Esophagus squamous epithelium (tissue), 5 donors: ENCODE results near the gene TFDP2. TPM values are rescaled to one million over a fixed set of nuclear protein-coding genes. Genes with fewer than 3 reads are reported as not detected.
A peak's percentile ranks its signal among the peaks of the same experiment; 100 is the strongest.

Experiments
- DNase-seq: peaks from one replicate; lab custom pipeline; 2025; lab: John Stamatoyannopoulos, UW
- H3K27ac ChIP-seq, 4 donors: fragments of 200-600 bp; sonication (generic); one replicate each; pipeline ENCODE4 v1.5.1; 2016 to 2019; ENCODE audit warnings: mild to moderate bottlenecking in 1 of 4
- H3K27me3 ChIP-seq, 4 donors: fragments of 200-600 bp; sonication (generic); 1 replicate in 3 of 4; 2 replicates in 1 of 4; pipeline versions ENCODE4 v1.5.1 to v1.6.0; 2017 to 2021; ENCODE audit warnings: antibody characterized with exemption in 1 of 4
- H3K36me3 ChIP-seq, 3 donors: fragments of 200-600 bp; sonication (generic); one replicate each; pipeline ENCODE4 v1.5.1; 2016 to 2019
- H3K4me1 ChIP-seq, 3 donors: fragments of 200-600 bp; sonication (generic); one replicate each; pipeline ENCODE4 v1.5.1; 2017 to 2019
- H3K4me3 ChIP-seq, 4 donors: fragments of 200-600 bp; sonication (generic); 1 replicate in 3 of 4; 2 replicates in 1 of 4; pipeline ENCODE4 v1.5.1; 2016 to 2019; ENCODE audit warnings: mild to moderate bottlenecking in 2 of 4, moderate library complexity in 1 of 4
- H3K9me3 ChIP-seq, 3 donors: fragments of 200-600 bp; sonication (generic); one replicate each; pipeline ENCODE4 v1.5.1; 2016 to 2019
- CTCF ChIP-seq, 6 experiments: fragments of 450-650 bp in 4 of 6; fragments of 200-600 bp in 2 of 6; sonication (generic) in 2 of 6; IDR thresholded peaks; one replicate each; pipeline ENCODE4 v1.5.1; 2016 to 2019; ENCODE audit warnings: antibody characterized with exemption in 6 of 6, mild to moderate bottlenecking in 4 of 6, moderate library complexity in 4 of 6
- POLR2A ChIP-seq, 4 donors: fragments of 450-650 bp; IDR thresholded peaks; one replicate each; pipeline ENCODE4 v1.6.1; 2017; ENCODE audit warnings: antibody characterized with exemption in 4 of 4, mild to moderate bottlenecking in 4 of 4, moderate library complexity in 3 of 4
- WGBS, 2 donors: methylation state at CpG; one replicate each; pipeline ENCODE4 v1.1.5; 2018; 5-methylcytosine and 5-hydroxymethylcytosine counted together
- intact Hi-C: fragments of 100-400 bp; cut with DNase I; formaldehyde crosslinking; loops from one replicate; pipeline ENCODE4 v1.15.0; 2022
- total RNA-seq, 4 donors: library from RNA; depleted of rRNA; stranded (reverse); fragments of >200 nt; gene quantifications; one replicate each; pipeline ENCODE4 v1.1.0, GENCODE V29; 2016
- donor health status: DM: yes; HTN: yes; CAD: no.

TFDP2 gene
- total RNA-seq, 4 donors from 2014 or later = 13.1 to 37.6 (median 18.6) TPM

- Histone ChIP-seq H3K27me3 (no peaks in the 10 kb centered on the region), H3K9me3 (no peaks in the 10 kb centered on the region), H3K27ac (no peak overlapping the region), H3K4me1 (peaks cover 0 to 23% (median 3%) of the 10 kb centered on the region in 3 donors), H3K4me3 (no peak overlapping the region), H3K36me3 (peaks cover 0 to 11% (median 0%) of the 10 kb centered on the region in 3 donors)
- TF ChIP-seq POLR2A (IDR thresholded peaks at IDR 0.05) = no peak
- no peak for TF ChIP-seq CTCF (IDR thresholded peaks at IDR 0.05)
- intact Hi-C loops = no loop called here
- DNase-seq = no peak
- 81 to 85% methylated on average over 6 of the region's 6 CpGs for WGBS, 2 donors
These were observed 179.6 kb downstream of the TFDP2 start for GRCh38 chr3:141969711-141970110.

GRCh38 chr3:141965471-141965870 is 183.9 kb downstream of the TFDP2 start:
- TF ChIP-seq CTCF (IDR thresholded peaks at IDR 0.05) = no peak
- no peak for TF ChIP-seq POLR2A (IDR thresholded peaks at IDR 0.05)
- intact Hi-C loops = no loop called here

GRCh38 chr3:141963301-141963700 is 186.0 kb downstream of the TFDP2 start:
- intact Hi-C loops = no loop called here
- Histone ChIP-seq H3K27ac (no peak overlapping the region), H3K4me1 (peaks cover 0 to 27% (median 14%) of the 10 kb centered on the region in 3 donors), H3K36me3 (peaks cover 0 to 41% (median 0%) of the 10 kb centered on the region in 3 donors), H3K27me3 (no peaks in the 10 kb centered on the region), H3K9me3 (no peaks in the 10 kb centered on the region), H3K4me3 (no peak overlapping the region)
- no peak for TF ChIP-seq POLR2A (IDR thresholded peaks at IDR 0.05)
- TF ChIP-seq CTCF (IDR thresholded peaks at IDR 0.05) = no peak
- no peak for DNase-seq
- 85 to 94% methylated on average over 4 of the region's 4 CpGs for WGBS, 2 donors

More at GRCh38 chr3:141965471-141965870, 183.9 kb downstream of the TFDP2 start:
- Histone ChIP-seq H3K27ac (no peak overlapping the region), H3K4me3 (no peak overlapping the region), H3K36me3 (peaks cover 0 to 37% (median 0%) of the 10 kb centered on the region in 3 donors), H3K27me3 (no peaks in the 10 kb centered on the region), H3K9me3 (no peaks in the 10 kb centered on the region), H3K4me1 (peaks cover 0 to 12% (median 4%) of the 10 kb centered on the region in 3 donors)
- no peak for DNase-seq
- WGBS, 2 donors = 84 to 87% methylated on average over 1 of the region's 1 CpG

GRCh38 chr3:141960731-141961130 is 188.6 kb downstream of the TFDP2 start:
- H3K4me1 ChIP-seq = peaks cover 0 to 22% (median 14%) of the 10 kb centered on the region in 3 donors
- no peak for DNase-seq
- no peak for TF ChIP-seq CTCF (IDR thresholded peaks at IDR 0.05)
- TF ChIP-seq POLR2A (IDR thresholded peaks at IDR 0.05) = no peak
- WGBS, 2 donors = 33 to 48% methylated on average over 3 of the region's 3 CpGs
- intact Hi-C loops = no loop called here
- H3K9me3 ChIP-seq = no peaks in the 10 kb centered on the region
- H3K27me3 ChIP-seq = no peaks in the 10 kb centered on the region
- H3K4me3 ChIP-seq = no peak overlapping the region
- H3K27ac ChIP-seq = peak overlapping the region in 2 of 4 donors; percentile 50 to 64
- peaks cover 0 to 59% (median 0%) of the 10 kb centered on the region in 3 donors for H3K36me3 ChIP-seq

- H3K36me3 ChIP-seq = peaks cover 0 to 58% (median 0%) of the 10 kb centered on the region in 3 donors
- H3K9me3 ChIP-seq = no peaks in the 10 kb centered on the region
- H3K27me3 ChIP-seq = no peaks in the 10 kb centered on the region
- H3K27ac ChIP-seq = peak overlapping the region in 3 of 4 donors; percentile 50 to 64 (median 57)
- WGBS, 2 donors = 22 to 41% methylated on average over 8 of the region's 8 CpGs
- no peak overlapping the region for H3K4me3 ChIP-seq
- no peak for TF ChIP-seq POLR2A (IDR thresholded peaks at IDR 0.05)
- TF ChIP-seq CTCF (IDR thresholded peaks at IDR 0.05) = no peak
- intact Hi-C loops = no loop called here
- DNase-seq = no peak
- H3K4me1 ChIP-seq = peaks cover 0 to 30% (median 19%) of the 10 kb centered on the region in 3 donors
These were observed 189.5 kb downstream of the TFDP2 start for GRCh38 chr3:141959589-141960554.
